ENCODE results near the gene RCN2.
"Not testable (repeated sequence)": the region's sequence is repeated elsewhere in the genome, so short reads cannot be mapped to it uniquely, and the experiment has no call there.

The RCN2 gene

GRCh38 chr15:76931397-76932134 lies at the start of gene RCN2:
Gene RCN2 (plus strand): TSS chr15:76931749. CDS start chr15:76931842, 93 bp downstream.
- peak; percentile 80 for DNase-seq

- no peak for DNase-seq
Observed at GRCh38 chr15:76885212-76885611, 46.3 kb upstream of the RCN2 start.

GRCh38 chr15:76887280-76888141 lies 44.0 kb upstream of the RCN2 start:
- DNase-seq: not testable (repeated sequence)

GRCh38 chr15:76892836-76893235 lies 38.7 kb upstream of the RCN2 start:
- DNase-seq: not testable (repeated sequence)

- no peak for DNase-seq
Observed at GRCh38 chr15:76894174-76894573, 37.4 kb upstream of the RCN2 start.

- no peak for DNase-seq
Observed at GRCh38 chr15:76898102-76898501, 33.4 kb upstream of the RCN2 start.

GRCh38 chr15:76899176-76899930 lies 32.2 kb upstream of the RCN2 start:
- not testable (repeated sequence) for DNase-seq

- DNase-seq: not testable (repeated sequence)
Observed at GRCh38 chr15:76899931-76900310, 31.6 kb upstream of the RCN2 start.

- no peak for DNase-seq
Observed at GRCh38 chr15:76901965-76902364, 29.6 kb upstream of the RCN2 start.

- no peak for DNase-seq
Observed at GRCh38 chr15:76903251-76903681, 28.3 kb upstream of the RCN2 start.

GRCh38 chr15:76904461-76905012 lies 27.0 kb upstream of the RCN2 start:
- no peak for DNase-seq

GRCh38 chr15:76905013-76905839 lies 26.3 kb upstream of the RCN2 start, which contains the start of gene SCAPER:
Gene SCAPER (minus strand): TSS chr15:76905340. CDS start chr15:76883817, 21,523 bp downstream.
- peak; percentile 53 for DNase-seq

- DNase-seq: no peak
Observed at GRCh38 chr15:76905855-76906254, 25.7 kb upstream of the RCN2 start.

- no peak for DNase-seq
Observed at GRCh38 chr15:76912430-76912829, 19.1 kb upstream of the RCN2 start.

- DNase-seq: no peak
Observed at GRCh38 chr15:76913737-76914136, 17.8 kb upstream of the RCN2 start.

GRCh38 chr15:76916369-76916768 lies 15.2 kb upstream of the RCN2 start:
- DNase-seq: no peak

- DNase-seq: no peak
Observed at GRCh38 chr15:76928201-76928600, 3.3 kb upstream of the RCN2 start.

- DNase-seq: no peak
Observed at GRCh38 chr15:76929011-76929760, 2.4 kb upstream of the RCN2 start.

- DNase-seq: no peak
Observed at GRCh38 chr15:76930831-76931396, 635 bp upstream of the RCN2 start.

- DNase-seq: no peak
Observed at GRCh38 chr15:76932135-76932966, 802 bp downstream of the RCN2 start.
